GM23338 (cell line): Measurements from ENCODE around the gene EQTN. TPM values are rescaled to one million over a fixed set of nuclear protein-coding genes. Genes with fewer than 3 reads are reported as not detected.

Experiments used
- CREB1 ChIP-seq: fragments of 250-450 bp; sonication (Bioruptor Pico); IDR thresholded peaks from 2 replicates; pipeline ENCODE4 v1.5.0; 2020; ENCODE audit warnings: low read depth, mild to moderate bottlenecking, moderate library complexity
- EZH2phosphoT487 ChIP-seq: fragments of 200-600 bp; sonication (generic); IDR thresholded peaks from one replicate; pipeline ENCODE4 v1.8.1; 2018; ENCODE audit warnings: antibody characterized with exemption; ENCODE audit not compliant: unreplicated experiment
- JUNB ChIP-seq: IDR thresholded peaks from one replicate; pipeline ENCODE4 v1.6.1; 2016; ENCODE audit warnings: antibody characterized with exemption; ENCODE audit not compliant: unreplicated experiment
- NANOG ChIP-seq: IDR thresholded peaks from 2 replicates; pipeline ENCODE4 v1.6.1; 2016; ENCODE audit warnings: antibody characterized with exemption, borderline replicate concordance
- POLR2AphosphoS5 ChIP-seq: IDR thresholded peaks from 2 replicates; pipeline ENCODE4 v1.6.1; 2016; ENCODE audit warnings: antibody characterized with exemption, low read depth
- REST ChIP-seq: IDR thresholded peaks from one replicate; pipeline ENCODE4 v1.6.1; 2018; ENCODE audit warnings: antibody characterized with exemption; ENCODE audit not compliant: unreplicated experiment
- STAT1 ChIP-seq: IDR thresholded peaks from one replicate; pipeline ENCODE4 v1.6.1; 2016; ENCODE audit warnings: antibody characterized with exemption; ENCODE audit not compliant: unreplicated experiment
- ZNF114 ChIP-seq: fragments of 250-450 bp; sonication (Bioruptor Pico); IDR thresholded peaks from 2 replicates; pipeline ENCODE4 v1.5.0; 2020; ENCODE audit warnings: mild to moderate bottlenecking, moderate library complexity
- ZNF331 ChIP-seq: fragments of 250-450 bp; sonication (Bioruptor Pico); IDR thresholded peaks from 2 replicates; pipeline ENCODE4 v1.5.0; 2020; ENCODE audit warnings: low read depth, mild to moderate bottlenecking, moderate library complexity
- ZNF462 ChIP-seq: fragments of 250-450 bp; sonication (Bioruptor Pico); IDR thresholded peaks from 2 replicates; pipeline ENCODE4 v1.5.0; 2020; ENCODE audit warnings: mild to moderate bottlenecking, moderate library complexity
- polyA plus RNA-seq: library from polyadenylated mRNA; unstranded; fragments of >200 nt; fragmentation: Nextera tagmentation; extraction: Ambion mirVana; gene quantifications from 2 replicates; pipeline ENCODE4 v1.2.1, GENCODE V29; 2016
- total RNA-seq: library from RNA; depleted of rRNA; stranded (reverse); fragments of >200 nt; shearing (Covaris generic); gene quantifications from 2 replicates; pipeline ENCODE4 v1.2.3, GENCODE V29; 2014

The EQTN gene
- total and polyA plus RNA-seq, 2 experiments from 2014 or later: 0.24 TPM; not detected in 1

GRCh38 chr9:27340961-27341511 is 44.1 kb upstream of the EQTN start (continued):
- TF ChIP-seq ZNF462 (CRISPR knock-in tag) (no peak), ZNF114 (CRISPR knock-in tag) (no peak), ZNF331 (CRISPR knock-in tag) (no peak), REST (no peak), CREB1 (CRISPR knock-in tag) (no peak), POLR2AphosphoS5 (no peak), NANOG (no peak), EZH2phosphoT487 (no peak), JUNB (no peak), STAT1 (no peak)
